Embryonic facial prominence (tissue), 1 donor: ENCODE results near the gene ANO4.
A peak's percentile ranks its signal among the peaks of the same experiment; 100 is the strongest.

ENCODE experiments used
- DNase-seq: peaks from one replicate; pipeline ENCODE4 v3.0.0-alpha.2; 2016; ENCODE audit errors: extremely low spot score

ANO4 gene

GRCh38 chr12:100808777-100809176 is 14.2 kb downstream of the ANO4 start:
- DNase-seq = no peak

DNA sequence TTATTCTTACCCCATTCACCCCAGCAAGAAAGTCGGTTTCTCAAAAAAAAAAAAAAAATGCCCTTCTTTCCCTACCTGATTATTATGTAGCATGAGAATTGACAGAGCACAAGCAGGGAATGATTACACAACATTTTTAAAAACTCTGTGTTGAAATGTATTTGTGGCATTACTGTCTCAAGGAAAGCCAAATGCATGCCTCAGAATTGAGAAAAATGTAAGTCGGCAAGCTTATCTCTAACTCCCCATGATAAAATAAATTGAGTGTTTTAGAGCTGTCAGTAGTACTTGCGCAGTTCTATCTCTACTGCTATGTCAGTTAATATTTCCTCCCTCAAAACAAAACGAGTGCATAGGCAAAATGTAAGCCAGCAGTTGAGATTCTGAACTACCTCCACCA is 25.7 kb downstream of the ANO4 start:
- no peak for DNase-seq

GRCh38 chr12:100823963-100824362 is 29.4 kb downstream of the ANO4 start:
- DNase-seq = no peak

DNA sequence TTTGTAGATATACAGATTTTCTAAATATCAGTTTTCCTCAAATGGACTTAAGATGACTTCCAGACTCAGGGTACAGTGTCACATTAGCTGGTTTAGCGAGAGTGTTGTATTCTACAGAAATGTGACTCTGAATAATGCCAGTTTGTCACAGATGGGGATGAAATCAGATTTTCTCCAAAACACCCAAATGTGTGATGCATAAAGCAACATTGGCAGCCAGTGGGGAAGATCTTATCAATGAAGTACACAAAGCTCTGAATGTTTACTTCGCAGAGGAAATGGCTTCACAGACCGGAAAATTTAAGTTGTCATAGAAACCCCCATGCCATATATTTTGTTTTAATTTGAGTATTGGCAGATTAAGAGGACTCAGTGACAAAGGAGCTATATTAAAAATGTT is 29.9 kb downstream of the ANO4 start:
- DNase-seq = no peak

DNA sequence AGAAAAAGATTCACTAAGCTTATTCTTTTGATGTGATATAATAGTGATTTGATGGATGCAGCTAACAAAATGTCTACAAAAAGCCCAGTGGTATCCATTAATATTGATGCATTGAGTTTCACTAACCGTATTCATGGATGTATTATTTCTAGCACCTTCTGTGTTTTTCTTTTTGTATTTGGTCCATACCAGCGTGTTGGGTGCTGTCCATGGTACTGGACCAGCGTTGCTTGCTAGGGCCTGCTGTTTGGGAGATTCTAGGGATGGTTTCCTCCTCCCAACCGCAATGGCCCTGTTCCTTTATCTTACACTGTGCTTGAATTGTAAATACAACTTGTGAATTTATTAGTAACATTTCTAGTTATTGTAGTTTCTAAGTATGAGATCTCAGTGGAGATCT is 31.7 kb downstream of the ANO4 start:
- peak; percentile 10 for DNase-seq

DNA sequence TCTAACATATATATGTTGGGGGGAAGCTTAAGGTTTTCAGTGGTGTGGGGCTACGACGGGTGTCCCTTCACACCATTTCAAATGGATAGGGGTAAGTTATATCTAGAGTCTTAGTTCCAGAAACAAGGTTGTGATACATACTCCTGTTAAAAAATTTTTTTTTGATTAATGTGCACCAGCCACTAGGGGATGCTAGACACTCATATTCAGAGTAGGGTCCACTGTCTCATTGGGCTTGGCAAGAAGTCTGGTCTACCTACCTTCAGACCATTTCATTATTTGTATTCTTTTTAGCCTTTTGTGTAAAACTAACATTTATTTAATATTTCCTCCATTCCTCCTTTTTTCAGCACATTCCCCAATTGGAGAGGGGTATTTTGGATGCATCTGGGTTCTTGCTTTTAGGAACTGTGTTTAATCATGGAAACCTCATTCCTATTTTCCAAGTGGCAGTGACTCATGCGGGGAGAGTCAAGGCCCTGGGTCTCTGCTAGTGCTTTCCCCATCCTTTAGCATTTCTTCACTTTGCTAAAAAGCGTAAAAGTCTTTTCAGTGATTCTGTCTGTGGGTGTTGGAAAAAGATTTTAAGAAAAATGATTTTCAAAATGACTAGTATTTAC is 33.4 kb downstream of the ANO4 start:
- no peak for DNase-seq

DNA sequence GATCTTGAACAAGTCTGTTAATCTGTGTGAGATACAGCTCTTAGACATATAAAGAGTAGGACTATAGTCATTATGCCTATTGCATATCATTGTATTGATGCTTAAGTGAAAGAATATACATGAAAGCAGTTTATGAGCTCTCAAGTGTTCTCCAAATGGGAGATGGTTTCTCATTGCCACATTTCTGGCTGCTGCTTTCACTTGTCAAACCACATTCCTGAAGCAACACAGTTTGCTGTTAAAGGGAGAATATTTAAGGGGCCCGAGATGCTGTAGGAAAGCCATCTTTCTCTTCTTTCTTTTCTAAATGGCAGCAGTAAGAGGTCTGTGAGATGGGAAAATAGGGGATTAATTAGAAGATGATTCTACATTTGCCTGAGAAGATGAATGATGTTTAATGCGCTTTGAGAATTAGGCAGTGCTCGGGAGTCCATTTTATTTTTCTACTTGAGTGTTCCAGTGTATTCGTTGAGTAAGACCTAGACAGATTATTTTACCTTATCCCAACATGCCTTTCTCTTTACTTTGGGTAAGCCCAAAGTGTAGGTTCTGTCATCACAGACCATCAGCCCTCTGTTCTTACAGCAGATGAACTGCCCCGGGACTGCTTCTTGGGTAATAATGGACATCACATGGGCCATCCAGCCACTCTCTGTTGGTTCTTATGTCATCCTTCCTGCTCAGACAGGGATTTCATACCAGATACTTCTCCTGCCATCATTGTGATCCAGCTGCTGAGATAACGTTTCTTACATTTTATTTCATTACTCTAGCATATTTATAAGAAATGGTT is 35.6 kb downstream of the ANO4 start:
- no peak for DNase-seq

- DNase-seq = no peak
Observed at GRCh38 chr12:100833282-100833681, 38.7 kb downstream of the ANO4 start.

- no peak for DNase-seq
Observed at GRCh38 chr12:100840748-100841147, 46.2 kb downstream of the ANO4 start.

GRCh38 chr12:100842156-100842555 is 47.6 kb downstream of the ANO4 start:
- no peak for DNase-seq

GRCh38 chr12:100843061-100843460 is 48.5 kb downstream of the ANO4 start:
- no peak for DNase-seq

DNA sequence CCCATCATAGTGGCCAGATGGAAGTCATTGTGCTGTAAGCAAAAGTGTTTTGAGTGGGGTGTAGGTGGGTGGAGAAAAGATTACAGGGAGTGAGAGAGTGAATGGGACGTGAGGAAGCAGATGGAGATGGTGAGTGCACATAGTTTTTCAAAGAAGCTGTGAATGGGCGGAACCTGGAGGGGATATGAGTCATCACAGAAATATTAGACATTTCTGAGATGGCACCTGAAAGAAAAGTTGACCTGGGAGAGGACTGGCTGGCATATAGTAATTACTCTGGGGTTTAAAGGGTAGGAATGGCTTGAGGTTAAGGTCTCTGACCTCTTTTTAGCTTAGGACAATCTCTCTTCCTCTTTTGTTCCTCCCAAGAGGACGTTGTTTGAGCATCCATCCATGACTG is 50.5 kb downstream of the ANO4 start:
- no peak for DNase-seq

DNA sequence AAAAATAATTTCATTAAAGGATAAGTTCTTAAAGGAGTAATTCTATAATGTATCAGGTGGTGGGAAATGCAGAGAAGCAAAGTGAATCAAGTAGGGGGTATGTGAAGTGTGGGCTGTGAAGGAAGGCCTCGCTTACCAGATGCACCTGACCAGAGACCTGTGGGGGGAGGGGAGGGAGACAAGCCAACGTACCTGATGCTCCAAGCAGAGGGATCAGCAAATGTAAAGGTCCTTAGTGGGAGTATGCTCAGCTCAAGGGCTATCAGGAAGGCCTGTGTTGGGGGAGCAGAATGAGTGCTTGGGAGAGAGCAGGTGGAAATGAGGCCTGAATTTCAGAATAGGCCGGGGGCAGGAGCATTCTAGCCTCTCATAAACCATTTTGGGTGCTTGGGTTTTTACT is 57.1 kb downstream of the ANO4 start:
- DNase-seq = no peak

DNA sequence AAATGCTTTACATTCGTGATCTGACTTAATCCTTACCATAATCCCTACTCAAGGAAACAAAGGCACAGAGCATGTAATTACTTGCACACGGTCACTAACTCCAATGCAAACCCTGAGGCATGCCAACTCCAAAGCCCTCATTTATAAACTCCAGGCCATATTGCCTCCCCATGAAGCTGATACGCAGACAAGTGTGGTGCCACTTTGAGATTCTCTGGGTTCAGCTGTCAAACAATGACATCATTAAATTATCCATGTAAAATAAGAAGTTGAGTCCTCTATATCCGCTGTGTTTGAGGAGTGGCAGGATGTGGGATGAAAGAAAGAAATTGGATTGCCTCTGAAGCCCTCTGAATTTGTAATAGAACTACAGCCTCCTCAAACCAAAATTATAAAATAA is 62.8 kb downstream of the ANO4 start:
- DNase-seq = no peak

GRCh38 chr12:100857971-100858370 is 63.4 kb downstream of the ANO4 start:
- DNase-seq = no peak

DNA sequence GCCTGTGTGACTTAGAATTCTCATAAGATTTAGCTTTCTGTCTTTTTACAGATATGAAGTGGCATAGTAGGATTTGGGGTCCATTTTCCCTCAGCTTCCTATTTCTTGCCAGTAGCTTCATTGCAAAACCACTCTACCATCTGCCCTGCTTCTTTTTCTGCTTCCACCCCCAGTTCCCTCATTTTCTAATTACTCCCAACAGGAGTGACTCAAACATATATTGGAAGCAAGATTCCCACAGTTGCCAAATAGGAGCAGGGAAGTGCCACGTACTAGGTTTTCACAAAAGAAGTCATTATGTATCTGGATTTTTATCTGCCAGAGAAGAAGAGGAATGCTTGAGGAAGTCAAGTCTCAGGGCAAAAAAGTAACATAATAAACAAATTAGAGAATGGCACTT is 64.1 kb downstream of the ANO4 start:
- DNase-seq = no peak

- DNase-seq = no peak
Observed at GRCh38 chr12:100859063-100859627, 64.6 kb downstream of the ANO4 start.

DNA sequence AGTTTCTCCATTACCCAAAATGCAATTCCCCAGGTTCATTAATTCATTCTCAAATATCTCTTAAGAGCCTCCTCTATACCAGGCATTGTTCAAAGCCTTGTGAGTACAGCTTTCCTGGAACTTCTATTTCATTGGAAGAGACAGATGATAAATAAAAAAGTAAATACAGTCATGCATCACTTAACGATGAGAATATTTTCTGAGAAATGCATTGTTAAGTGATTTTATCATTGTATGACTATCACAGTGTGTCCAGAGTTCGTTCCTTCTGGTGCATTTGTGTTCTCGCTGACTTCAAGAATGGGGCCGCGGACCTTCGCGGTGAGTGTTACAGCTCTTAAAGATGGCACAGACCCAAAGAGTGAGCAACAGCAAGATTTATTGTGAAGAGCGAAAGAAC is 66.0 kb downstream of the ANO4 start:
- no peak for DNase-seq

DNA sequence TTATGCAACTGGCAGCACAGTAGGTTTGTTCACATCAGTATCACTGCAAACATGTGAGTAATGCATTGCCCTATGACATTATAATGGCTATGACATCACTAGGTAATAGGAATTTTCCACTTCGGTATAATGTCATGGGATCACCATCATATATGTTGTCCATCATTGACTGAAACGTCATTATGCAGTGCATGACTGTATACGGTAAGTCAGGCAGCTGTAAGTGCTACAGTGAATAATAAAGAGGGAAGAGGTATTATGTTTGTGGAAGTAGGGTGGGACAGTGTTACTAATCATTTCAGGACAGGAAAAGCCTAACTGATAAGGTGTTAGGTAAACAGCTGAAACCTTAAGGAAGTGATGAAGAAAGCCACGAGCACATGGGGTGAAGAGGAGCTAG is 68.1 kb downstream of the ANO4 start:
- no peak for DNase-seq

DNA sequence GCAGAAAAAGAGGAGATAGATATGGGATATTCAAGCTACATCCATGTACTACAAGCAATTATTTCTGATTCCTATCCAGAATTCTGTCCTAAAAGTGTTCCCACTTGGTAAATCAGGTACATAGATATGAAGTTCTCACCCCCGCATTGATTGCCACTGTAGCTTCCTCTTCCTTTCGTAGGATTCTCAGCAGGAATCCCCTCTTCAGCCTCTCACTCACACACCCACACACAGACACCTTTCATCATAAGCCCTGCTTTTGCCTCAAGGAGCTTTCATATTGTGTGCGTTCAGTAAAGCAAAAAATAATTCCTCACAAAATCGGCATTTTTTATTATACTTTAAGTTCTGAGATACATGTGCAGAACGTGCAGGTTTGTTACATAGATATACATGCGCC is 69.8 kb downstream of the ANO4 start:
- DNase-seq = no peak

DNA sequence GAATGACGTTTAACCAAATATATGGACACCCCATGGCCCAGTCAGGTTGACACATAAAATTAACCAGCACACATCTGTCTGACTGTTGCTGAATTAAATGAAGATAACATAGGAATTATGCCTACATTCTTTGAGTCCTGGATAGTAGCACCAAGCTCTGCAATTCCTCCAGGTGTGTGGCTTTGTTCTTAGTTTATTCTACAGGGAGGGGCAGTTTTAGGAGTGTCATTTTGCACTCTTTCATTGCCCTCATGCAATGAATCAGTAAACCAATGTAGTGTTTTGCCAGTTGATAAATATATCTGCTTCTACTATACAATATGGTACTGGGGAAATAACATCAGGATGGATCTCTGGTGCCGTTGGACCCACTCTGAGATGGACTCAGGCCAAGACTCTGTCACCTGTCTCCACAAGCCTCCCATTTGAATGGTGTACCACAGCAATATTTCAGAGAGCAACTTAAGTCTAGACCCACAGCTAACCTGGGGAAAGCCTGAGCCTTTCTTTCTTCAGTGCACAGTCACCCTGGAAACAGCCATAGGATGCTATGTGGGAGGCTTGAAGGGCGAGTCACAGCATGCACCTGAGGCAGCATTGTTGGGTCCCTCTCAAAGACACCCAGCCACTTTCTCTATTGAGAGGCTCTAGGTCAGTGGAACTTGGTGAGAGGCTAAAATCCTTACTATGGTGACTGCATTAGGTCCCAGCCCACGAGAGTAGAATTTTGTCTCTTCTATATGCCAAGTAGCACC is 73.2 kb downstream of the ANO4 start:
- DNase-seq = no peak

- no peak for DNase-seq
Observed at GRCh38 chr12:100868487-100868886, 73.9 kb downstream of the ANO4 start.
